ENCODE measurements around the gene PRDM10.

GRCh38 chr11:130049328-130049771 lies 46.7 kb upstream of the PRDM10 start:
- TF ChIP-seq CTCF (IDR thresholded peaks at IDR 0.05; ENCODE audit: low read depth, low read length): no peak
- TF ChIP-seq EZH2phosphoT487 (IDR thresholded peaks at IDR 0.05; ENCODE audit: low read depth): no peak
